ENCODE results near the gene TNKS1BP1. TPM values are rescaled to one million over a fixed set of nuclear protein-coding genes. Genes with fewer than 3 reads are reported as not detected.

The TNKS1BP1 gene
- total and polyA plus RNA-seq, 2 of the 8 experiments (the other 6 are each of a cell fraction or from before 2014, with no cell fraction given): 50.0 to 122 TPM

- no peak overlapping the region for H2BK15ac ChIP-seq (ENCODE audit: low read length)
- H2BK20ac ChIP-seq (ENCODE audit: low read length): no peak overlapping the region
- no peaks in the 10 kb centered on the region; a peak in 1 of 7 replicates for H3K27me3 ChIP-seq (replicated peaks in 1 of 4; ENCODE audit: control insufficient read depth in 3 of 4, extremely low read depth in 1 of 4, insufficient read depth in 3 of 4, low read length in 3 of 4)
- H3K9me3 ChIP-seq (ENCODE audit: insufficient read depth in 2 of 2, low read depth in 1 of 2, low read length in 1 of 2): no peaks in the 10 kb centered on the region
- no peak overlapping the region for H3K27ac ChIP-seq (ENCODE audit: low read depth, low read length)
- H3K23ac ChIP-seq (ENCODE audit: insufficient read length): no peak overlapping the region
- peak overlapping the region; percentile 68; the same call in 1 of the 2 replicates for H2AFZ ChIP-seq (ENCODE audit: low read length)
- no peak overlapping the region for H4K8ac ChIP-seq (ENCODE audit: extremely low read depth, insufficient read depth, low read length)
- no peaks in the 10 kb centered on the region for H3K36me3 ChIP-seq (ENCODE audit: control insufficient read depth in 2 of 4, insufficient read depth in 4 of 4, low read length in 3 of 4)
- H4K91ac ChIP-seq (replicated peaks; ENCODE audit: insufficient read length, low read length): no peak overlapping the region
- H3K4me2 ChIP-seq (ENCODE audit: insufficient read depth in 1 of 2, low read depth in 2 of 2, low read length in 2 of 2): no peak overlapping the region
- no peak overlapping the region for H2AK5ac ChIP-seq (ENCODE audit: low read depth, low read length)
- no peak overlapping the region for H3K9ac ChIP-seq (replicated peaks in 1 of 4; ENCODE audit: extremely low read depth in 1 of 4, low read depth in 3 of 4, low read length in 3 of 4)
- WGBS, 2 experiments (ENCODE audit: extremely low coverage in 1 of 2, insufficient coverage in 1 of 2, insufficient read length in 1 of 2, insufficient replicate concordance in 2 of 2, low coverage in 1 of 2, low lambda C conversion rate in 2 of 2, missing lambda C conversion rate in 1 of 2): 65% methylated on average over 2 of the region's 4 CpGs; no CpG with 5 or more reads in 1 of the 2 experiments
- H3K23me2 ChIP-seq (ENCODE audit: low read depth, low read length): peaks cover 3% of the 10 kb centered on the region
- H2BK12ac ChIP-seq (ENCODE audit: low read depth, low read length): no peak overlapping the region
- no peak overlapping the region for H3K4me3 ChIP-seq (ENCODE audit: extremely low read depth in 1 of 4, insufficient read depth in 2 of 4, low read depth in 3 of 4, low read length in 4 of 4)
- H3K18ac ChIP-seq (ENCODE audit: extremely low read depth, low read length): no peak overlapping the region
- H3K4me1 ChIP-seq (replicated peaks in 1 of 4; ENCODE audit: control insufficient read depth in 3 of 4, insufficient read depth in 4 of 4, low read length in 3 of 4): peaks cover 1 to 4% (median 4%) of the 10 kb centered on the region in 4 experiments; a peak in 5 of 7 replicates
- no peak overlapping the region for H2BK120ac ChIP-seq (replicated peaks; ENCODE audit: low read depth, low read length)
- POLR2A ChIA-PET (ENCODE audit: partially characterized antibody): interaction anchor here (0.8 to 1.9 kb wide), 8 partner anchors 10 to 295 kb away, joined by 3 to 5 read pairs (median 4); partner anchors contain the start of gene TNKS1BP1
- H3K56ac ChIP-seq (replicated peaks; ENCODE audit: insufficient read length, low read depth, low read length): no peak overlapping the region
- no peak overlapping the region for H4K5ac ChIP-seq (ENCODE audit: insufficient read length, low read depth, low read length)
- no peak overlapping the region for H3K14ac ChIP-seq (ENCODE audit: insufficient read length)
- H2BK5ac ChIP-seq (ENCODE audit: low read depth, low read length): no peak overlapping the region
- CTCF ChIA-PET (ENCODE audit: partially characterized antibody): interaction anchor here (0.7 to 2.2 kb wide), 12 partner anchors 10 to 190 kb away, joined by 3 to 8 read pairs (median 3); no protein-coding TSS in a partner anchor
- no peaks in the 10 kb centered on the region for H3K79me2 ChIP-seq (ENCODE audit: control insufficient read depth in 1 of 2, insufficient read depth in 2 of 2, low read length in 2 of 2)
- no peaks in the 10 kb centered on the region for H4K20me1 ChIP-seq (replicated peaks in 1 of 2; ENCODE audit: control insufficient read depth in 1 of 2, insufficient read depth in 2 of 2, low read length in 2 of 2)
- DNase-seq (ENCODE audit: low read depth in 1 of 2, low spot score in 2 of 2) (no peak), FAIRE-seq (no peak)
- no peak overlapping the region for H3K4ac ChIP-seq (replicated peaks; ENCODE audit: insufficient read length, low read depth, low read length)
- no peaks in the 10 kb centered on the region for H3K79me1 ChIP-seq (ENCODE audit: low read depth, low read length)
- no peak for TF ChIP-seq CHD1 (IDR thresholded peaks at IDR 0.05; ENCODE audit: low read depth, low read length)
- TF ChIP-seq SP4 (IDR thresholded peaks at IDR 0.05; ENCODE audit: low read length): no peak
- TF ChIP-seq RFX5 (IDR thresholded peaks at IDR 0.05; ENCODE audit: borderline replicate concordance, low read depth, low read length): no peak
- no peak for TF ChIP-seq CBX8 (IDR thresholded peaks at IDR 0.05; ENCODE audit: borderline replicate concordance, low read depth, low read length)
- TF ChIP-seq RAD21 (IDR thresholded peaks at IDR 0.05 in 1 of 2, conservative IDR thresholded peaks at IDR 0.05 in 1 of 2; ENCODE audit: low read depth in 2 of 2, low read length in 2 of 2): no peak
- no peak for TF ChIP-seq POU5F1 (IDR thresholded peaks at IDR 0.05; ENCODE audit: low read depth, low read length)
- TF ChIP-seq CTCF (IDR thresholded peaks at IDR 0.05; ENCODE audit: control extremely low read depth in 1 of 3, insufficient read depth in 1 of 3, low read depth in 1 of 3, low read length in 3 of 3): no peak
- TF ChIP-seq TAF1 (IDR thresholded peaks at IDR 0.05; ENCODE audit: low read depth, low read length): no peak
- TF ChIP-seq GTF2F1 (IDR thresholded peaks at IDR 0.05; ENCODE audit: borderline replicate concordance, low read depth, low read length): no peak
- TF ChIP-seq RXRA (IDR thresholded peaks at IDR 0.05; ENCODE audit: insufficient read depth, low read depth, low read length): no peak
- no peak for TF ChIP-seq CBX5 (IDR thresholded peaks at IDR 0.05; ENCODE audit: low read depth, low read length)
- TF ChIP-seq YY1 (IDR thresholded peaks at IDR 0.05; ENCODE audit: low read depth, low read length): no peak
These were observed 28.7 kb upstream of the TNKS1BP1 start for GRCh38 chr11:57353446-57353845.
